PC-3 (cell line): Measurements from ENCODE around the gene KLHL30. TPM values are rescaled to one million over a fixed set of nuclear protein-coding genes. Genes with fewer than 3 reads are reported as not detected.
"Not testable (repeated sequence)": the region's sequence is repeated elsewhere in the genome, so short reads cannot be mapped to it uniquely, and the experiment has no call there.

ENCODE experiments used
- ATAC-seq: fragments of 200-7000 bp; cut with Tn5 transposase; 2 replicates; pipeline ENCODE4 v1.9.1; 2020; ENCODE audit warnings: mild to moderate bottlenecking, moderate library complexity
- BruUV-seq: library from RNA; stranded (reverse); fragments of 400-500 nt; replicated peaks from 2 replicates; lab custom pipeline; 2021; lab: Mats Ljungman, UMichigan
- CTCF ChIA-PET: fragments of 300-600 bp; sonication (Branson Sonifier 250); formaldehyde crosslinking; loops from one replicate; lab custom pipeline; 2022; ENCODE audit warnings: antibody characterized with exemption; lab: Charles Lee
- POLR2A ChIA-PET: fragments of 300-600 bp; sonication (Branson Sonifier 250); formaldehyde crosslinking; loops from one replicate; lab custom pipeline; 2022; ENCODE audit warnings: antibody characterized with exemption; ENCODE audit not compliant: unreplicated experiment; lab: Charles Lee
- DNase-seq: peaks from one replicate; pipeline ENCODE4 v3.0.0-alpha.2; 2015
- H2AFZ ChIP-seq: fragments of 300-600 bp; sonication (generic); 2 replicates; pipeline ENCODE4 v1.6.0; 2016; ENCODE audit warnings: antibody characterized with exemption, low read length
- H3F3A ChIP-seq: fragments of 300-600 bp; sonication (generic); one replicate; pipeline ENCODE4 v1.6.0; 2017; ENCODE audit warnings: antibody characterized with exemption, low read length, control low read depth, mild to moderate bottlenecking; ENCODE audit not compliant: unreplicated experiment
- H3K27ac ChIP-seq: fragments of 300-600 bp; sonication (generic); 2 replicates; pipeline ENCODE4 v1.5.1; 2016; ENCODE audit warnings: mild to moderate bottlenecking, low read length
- H3K27me3 ChIP-seq: fragments of 300-600 bp; sonication (generic); 2 replicates; pipeline ENCODE4 v1.6.1; 2016; ENCODE audit warnings: low read length, mixed read lengths
- H3K36me3 ChIP-seq: fragments of 300-600 bp; sonication (generic); 2 replicates; pipeline ENCODE4 v1.6.1; 2016; ENCODE audit warnings: low read depth, mixed run types, low read length, mixed read lengths
- H3K4me1 ChIP-seq: fragments of 300-600 bp; sonication (generic); 2 replicates; pipeline ENCODE4 v1.5.1; 2016; ENCODE audit warnings: low read length; ENCODE audit not compliant: insufficient read depth
- H3K4me2 ChIP-seq: fragments of 300-600 bp; sonication (generic); 2 replicates; pipeline ENCODE4 v1.6.0; 2016; ENCODE audit warnings: low read length
- H3K4me3 ChIP-seq: fragments of 300-600 bp; sonication (generic); 2 replicates; pipeline ENCODE4 v1.5.1; 2016; ENCODE audit warnings: mild to moderate bottlenecking, low read length, mixed read lengths
- H3K79me2 ChIP-seq: fragments of 300-600 bp; sonication (generic); 2 replicates; pipeline ENCODE4 v1.6.1; 2017; ENCODE audit warnings: low read length, mixed read lengths
- H3K9ac ChIP-seq: fragments of 300-600 bp; sonication (generic); 2 replicates; pipeline ENCODE4 v1.6.0; 2016; ENCODE audit warnings: mild to moderate bottlenecking, low read length
- H3K9me2 ChIP-seq: fragments of 300-600 bp; sonication (generic); replicated peaks from 2 replicates; pipeline ENCODE4 v1.6.1; 2016; ENCODE audit warnings: mixed run types, low read length, mixed read lengths
- H3K9me3 ChIP-seq: fragments of 300-600 bp; sonication (generic); 2 replicates; pipeline ENCODE4 v1.6.1; 2016; ENCODE audit warnings: low read length, mixed read lengths
- H4K20me1 ChIP-seq: fragments of 300-600 bp; sonication (generic); 2 replicates; pipeline ENCODE4 v1.6.1; 2016; ENCODE audit warnings: low read length, mixed read lengths
- EZH2 ChIP-seq: fragments of 300-600 bp; sonication (generic); IDR thresholded peaks from one replicate; pipeline ENCODE4 v1.6.1; 2017; ENCODE audit warnings: antibody characterized with exemption, mild to moderate bottlenecking, low read length; ENCODE audit not compliant: unreplicated experiment
- EZH2phosphoT487 ChIP-seq: fragments of 300-600 bp; sonication (generic); IDR thresholded peaks from 2 replicates; pipeline ENCODE4 v1.6.1; 2018; ENCODE audit warnings: mild to moderate bottlenecking, antibody characterized with exemption, low read length, borderline replicate concordance
- intact Hi-C: fragments of 100-400 bp; cut with micrococcal nuclease; formaldehyde crosslinking; loops from 2 replicates; pipeline ENCODE4 v1.9.0; 2023
- total RNA-seq: library from RNA; depleted of rRNA; stranded (reverse); fragments of >200 nt; gene quantifications from 2 replicates; pipeline ENCODE4 v1.2.3, GENCODE V29; 2014
- TF ChIP-seq, protein P1 (sequence below): fragments of 300-600 bp; sonication (generic); conservative IDR thresholded peaks from 2 replicates; pipeline ENCODE4 v1.5.1; 2017; ENCODE audit warnings: antibody characterized with exemption, low read depth, mild to moderate bottlenecking, low read length

Gene KLHL30
- total RNA-seq, 1 experiment from 2014 or later: not detected

DNA sequence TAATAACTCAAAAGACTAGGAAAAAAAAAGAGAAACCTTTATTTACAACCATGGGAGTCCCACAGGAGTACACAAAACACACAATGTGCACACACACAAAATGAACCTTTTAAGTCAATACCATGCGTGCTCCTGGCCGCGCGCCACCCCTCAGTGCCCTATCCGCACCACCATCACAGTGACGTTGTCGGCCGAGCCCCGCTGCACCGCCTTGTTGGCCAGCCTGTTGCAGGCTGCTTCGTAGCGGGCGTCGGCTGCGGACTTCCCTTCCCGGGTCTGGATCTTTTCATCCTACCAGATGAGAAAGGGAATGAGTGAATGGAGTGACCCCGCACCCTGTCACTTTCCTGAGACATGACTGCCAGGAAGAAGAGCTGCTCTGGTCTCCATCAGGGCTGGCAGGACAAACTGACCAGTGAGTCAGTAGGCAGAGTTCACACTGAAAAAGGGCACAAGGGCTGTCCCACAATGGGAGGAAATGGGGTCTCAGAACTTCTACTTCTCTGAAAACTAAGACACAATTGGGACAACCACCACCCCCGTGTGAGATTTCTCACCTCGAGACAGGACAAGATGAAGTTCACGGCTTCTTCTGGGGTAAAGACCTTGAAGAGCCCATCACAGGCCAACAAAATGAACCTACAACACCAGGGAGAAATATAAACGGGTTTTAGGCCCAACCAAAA, 32.1 kb downstream of the KLHL30 start:
- CTCF ChIA-PET: no interaction called here
- intact Hi-C loops: no loop called here
- peak overlapping the region; percentile 73 for H3K27ac ChIP-seq

DNA sequence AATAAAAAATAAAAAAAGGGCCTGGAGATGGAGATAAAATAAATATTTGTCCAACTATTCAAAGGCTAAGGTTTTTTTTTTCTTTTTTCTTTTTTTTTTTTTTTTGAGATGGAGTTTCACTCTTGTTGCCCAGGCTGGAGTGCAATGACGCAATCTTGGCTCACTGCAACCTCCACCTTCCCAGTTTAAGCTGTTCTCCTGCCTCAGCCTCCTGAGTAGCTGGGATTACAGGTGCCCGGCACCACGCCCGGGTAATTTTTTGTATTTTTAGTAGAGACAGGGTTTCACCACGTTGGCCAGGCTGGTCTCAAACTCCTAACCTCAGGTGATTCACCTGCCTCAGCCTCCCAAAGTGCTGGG, 32.6 kb downstream of the KLHL30 start:
- intact Hi-C loops, H3K9me3 ChIP-seq, BruUV-seq, H3K4me2 ChIP-seq, H3K27me3 ChIP-seq, H3K4me3 ChIP-seq, H3K79me2 ChIP-seq, H3F3A ChIP-seq, H4K20me1 ChIP-seq, H3K9me2 ChIP-seq, H2AFZ ChIP-seq, POLR2A ChIA-PET, ATAC-seq, H3K9ac ChIP-seq, DNase-seq, CTCF ChIA-PET: not testable (repeated sequence)
- Histone ChIP-seq H3K36me3 (peaks cover 20% of the 10 kb centered on the region; the same call in 1 of the 2 replicates), H3K27ac (peak overlapping the region; percentile 73; the same call in 1 of the 2 replicates), H3K4me1 (peaks cover 25% of the 10 kb centered on the region)

More for the DNA sequence above, 32.1 kb downstream of the KLHL30 start:
- Histone ChIP-seq H3K9ac (0 out of 2 replicates have a peak overlapping the region, but pooled peaks have one; percentile 10), H3K27me3 (no peaks in the 10 kb centered on the region), H3K4me1 (peaks cover 25% of the 10 kb centered on the region), H3K9me2 (no peaks in the 10 kb centered on the region), H3F3A (no peaks in the 10 kb centered on the region), H3K79me2 (no peaks in the 10 kb centered on the region), H3K4me2 (no peak overlapping the region), H4K20me1 (no peaks in the 10 kb centered on the region), H3K4me3 (no peak overlapping the region), H3K36me3 (peaks cover 19% of the 10 kb centered on the region; the same call in 1 of the 2 replicates), H3K9me3 (no peaks in the 10 kb centered on the region), H2AFZ (no peak overlapping the region)
- BruUV-seq: no TSS peak
- DNase-seq (no peak), ATAC-seq (no peak)
- TF ChIP-seq EZH2phosphoT487: no peak
- TF ChIP-seq EZH2: no peak
- TF ChIP-seq, protein P1, sequence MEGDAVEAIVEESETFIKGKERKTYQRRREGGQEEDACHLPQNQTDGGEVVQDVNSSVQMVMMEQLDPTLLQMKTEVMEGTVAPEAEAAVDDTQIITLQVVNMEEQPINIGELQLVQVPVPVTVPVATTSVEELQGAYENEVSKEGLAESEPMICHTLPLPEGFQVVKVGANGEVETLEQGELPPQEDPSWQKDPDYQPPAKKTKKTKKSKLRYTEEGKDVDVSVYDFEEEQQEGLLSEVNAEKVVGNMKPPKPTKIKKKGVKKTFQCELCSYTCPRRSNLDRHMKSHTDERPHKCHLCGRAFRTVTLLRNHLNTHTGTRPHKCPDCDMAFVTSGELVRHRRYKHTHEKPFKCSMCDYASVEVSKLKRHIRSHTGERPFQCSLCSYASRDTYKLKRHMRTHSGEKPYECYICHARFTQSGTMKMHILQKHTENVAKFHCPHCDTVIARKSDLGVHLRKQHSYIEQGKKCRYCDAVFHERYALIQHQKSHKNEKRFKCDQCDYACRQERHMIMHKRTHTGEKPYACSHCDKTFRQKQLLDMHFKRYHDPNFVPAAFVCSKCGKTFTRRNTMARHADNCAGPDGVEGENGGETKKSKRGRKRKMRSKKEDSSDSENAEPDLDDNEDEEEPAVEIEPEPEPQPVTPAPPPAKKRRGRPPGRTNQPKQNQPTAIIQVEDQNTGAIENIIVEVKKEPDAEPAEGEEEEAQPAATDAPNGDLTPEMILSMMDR: no peak
- POLR2A ChIA-PET: no interaction called here

DNA sequence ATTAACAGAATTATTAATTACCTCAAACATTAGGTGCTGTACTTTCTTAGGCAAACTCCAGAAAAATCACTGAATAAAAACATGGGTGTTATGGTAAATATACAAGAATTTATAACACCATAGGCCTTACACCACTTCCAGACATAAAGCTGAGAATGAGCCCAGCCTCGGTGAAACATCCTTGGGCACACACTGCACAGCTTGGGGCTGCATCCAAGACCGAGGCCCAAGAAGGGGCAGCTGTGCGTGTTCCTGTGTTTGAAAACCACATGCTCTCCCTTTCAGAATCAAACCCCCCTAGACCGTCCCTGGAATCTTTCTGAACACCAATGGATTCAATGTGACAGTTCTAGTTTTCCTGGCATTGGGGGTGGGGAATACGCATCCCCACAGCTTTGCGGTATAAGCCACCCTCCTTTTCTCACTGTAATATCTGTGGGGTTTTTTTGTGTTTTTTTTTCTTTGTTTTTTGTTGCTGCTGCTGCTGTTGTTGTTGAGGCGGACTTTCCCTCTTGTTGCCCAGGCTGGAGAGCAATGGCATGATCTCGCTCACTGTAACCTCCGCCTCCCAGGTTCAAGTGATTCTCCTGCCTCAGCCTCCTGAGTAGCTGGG, 33.2 kb downstream of the KLHL30 start:
- no peak for ATAC-seq
- Histone ChIP-seq H3K9me2 (no peaks in the 10 kb centered on the region), H4K20me1 (no peaks in the 10 kb centered on the region), H3K36me3 (peaks cover 23% of the 10 kb centered on the region; the same call in 1 of the 2 replicates), H3F3A (no peaks in the 10 kb centered on the region), H2AFZ (no peak overlapping the region), H3K27me3 (no peaks in the 10 kb centered on the region), H3K79me2 (no peaks in the 10 kb centered on the region), H3K4me1 (peaks cover 25% of the 10 kb centered on the region), H3K27ac (no peak overlapping the region), H3K9me3 (no peaks in the 10 kb centered on the region), H3K4me3 (no peak overlapping the region), H3K4me2 (no peak overlapping the region), H3K9ac (no peak overlapping the region)
- intact Hi-C loops: no loop called here
- TF ChIP-seq, protein P1: no peak
- TF ChIP-seq EZH2 (no peak), EZH2phosphoT487 (no peak)
- ChIA-PET CTCF (no interaction called here), POLR2A (no interaction called here)
- no peak for DNase-seq
- no TSS peak for BruUV-seq
